A549 (cell line): ENCODE results near the gene SPSB1.

ENCODE experiments used
- EP300 ChIP-seq, 2 experiments: fragments of >200 bp; sonication (Bioruptor Twin); formaldehyde crosslinking; IDR thresholded peaks; 2 replicates in 1 of 2; 3 replicates in 1 of 2; pipeline ENCODE4 v1.6.1; 2016 to 2017
- KDM1A ChIP-seq: fragments of 200-600 bp; sonication (generic); IDR thresholded peaks from 2 replicates; pipeline ENCODE4 v1.6.1; 2016; ENCODE audit warnings: low read depth, mild to moderate bottlenecking
- POLR2A ChIP-seq: IDR thresholded peaks from 2 replicates; pipeline ENCODE4 v1.6.1; 2012; ENCODE audit warnings: mild to moderate bottlenecking, low read length
- RCOR1 ChIP-seq: fragments of 150-350 bp; IDR thresholded peaks from 2 replicates; pipeline ENCODE4 v1.6.1; 2014; ENCODE audit warnings: antibody characterized with exemption, low read length, low read depth
- SMC3 ChIP-seq: fragments of >200 bp; sonication (Bioruptor Twin); formaldehyde crosslinking; IDR thresholded peaks from 3 replicates; pipeline ENCODE4 v1.6.1; 2018; ENCODE audit warnings: inconsistent platforms
- ZFP36 ChIP-seq: fragments of 450-650 bp; IDR thresholded peaks from 2 replicates; pipeline ENCODE4 v1.6.1; 2014; ENCODE audit warnings: borderline replicate concordance; ENCODE audit not compliant: partially characterized antibody
- TF ChIP-seq, protein P1 (sequence below): fragments of >200 bp; sonication (Bioruptor Twin); formaldehyde crosslinking; IDR thresholded peaks from 3 replicates; pipeline ENCODE4 v1.5.1; 2016

DNA sequence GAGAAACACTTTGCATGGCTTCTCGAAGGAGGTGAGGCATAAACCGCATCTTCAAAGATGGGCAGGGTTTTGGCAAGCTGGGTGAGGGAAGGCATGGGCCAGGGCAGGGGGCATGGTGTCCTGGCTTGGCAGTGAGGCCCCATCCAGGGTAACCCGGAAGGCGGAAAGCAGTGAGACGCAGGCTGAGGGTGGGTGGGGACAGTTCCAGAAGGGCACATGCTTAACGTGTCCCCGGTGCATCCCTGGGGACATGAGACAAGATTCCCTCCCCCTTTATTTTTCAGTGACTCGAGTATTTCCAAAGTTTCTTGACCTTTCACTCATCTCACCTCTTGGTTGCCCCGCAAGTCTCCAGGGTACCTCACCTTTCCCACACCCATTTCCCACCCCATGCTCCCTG is 123.8 kb downstream of the SPSB1 start:
- no peak for TF ChIP-seq KDM1A
- TF ChIP-seq, protein P1, sequence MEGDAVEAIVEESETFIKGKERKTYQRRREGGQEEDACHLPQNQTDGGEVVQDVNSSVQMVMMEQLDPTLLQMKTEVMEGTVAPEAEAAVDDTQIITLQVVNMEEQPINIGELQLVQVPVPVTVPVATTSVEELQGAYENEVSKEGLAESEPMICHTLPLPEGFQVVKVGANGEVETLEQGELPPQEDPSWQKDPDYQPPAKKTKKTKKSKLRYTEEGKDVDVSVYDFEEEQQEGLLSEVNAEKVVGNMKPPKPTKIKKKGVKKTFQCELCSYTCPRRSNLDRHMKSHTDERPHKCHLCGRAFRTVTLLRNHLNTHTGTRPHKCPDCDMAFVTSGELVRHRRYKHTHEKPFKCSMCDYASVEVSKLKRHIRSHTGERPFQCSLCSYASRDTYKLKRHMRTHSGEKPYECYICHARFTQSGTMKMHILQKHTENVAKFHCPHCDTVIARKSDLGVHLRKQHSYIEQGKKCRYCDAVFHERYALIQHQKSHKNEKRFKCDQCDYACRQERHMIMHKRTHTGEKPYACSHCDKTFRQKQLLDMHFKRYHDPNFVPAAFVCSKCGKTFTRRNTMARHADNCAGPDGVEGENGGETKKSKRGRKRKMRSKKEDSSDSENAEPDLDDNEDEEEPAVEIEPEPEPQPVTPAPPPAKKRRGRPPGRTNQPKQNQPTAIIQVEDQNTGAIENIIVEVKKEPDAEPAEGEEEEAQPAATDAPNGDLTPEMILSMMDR, result no peak
- TF ChIP-seq SMC3, result no peak
- TF ChIP-seq EP300 (IDR thresholded peaks at IDR 0.05), result no peak
- no peak for TF ChIP-seq ZFP36
- TF ChIP-seq POLR2A, result no peak
- TF ChIP-seq RCOR1, result no peak
